ENCODE data around the gene SKIDA1.
"Not testable (repeated sequence)": the region's sequence is repeated elsewhere in the genome, so short reads cannot be mapped to it uniquely, and the experiment has no call there.

The SKIDA1 gene

GRCh38 chr10:21525367-21526187 lies at the start of gene SKIDA1:
Gene SKIDA1, minus strand, starts transcription at chr10:21525682. Its CDS starts 7,860 bp downstream, at chr10:21517822.
- peak; percentile 77 for DNase-seq

GRCh38 chr10:21574514-21574913 lies 49.0 kb upstream of the SKIDA1 start:
- DNase-seq: not testable (repeated sequence)

- no peak for DNase-seq
These were observed 47.1 kb upstream of the SKIDA1 start for GRCh38 chr10:21572578-21572977.

- DNase-seq: no peak
These were observed 45.5 kb upstream of the SKIDA1 start for GRCh38 chr10:21570761-21571521.

- DNase-seq: not testable (repeated sequence)
These were observed 33.5 kb upstream of the SKIDA1 start for GRCh38 chr10:21558984-21559383.

- no peak for DNase-seq
These were observed 31.0 kb upstream of the SKIDA1 start for GRCh38 chr10:21556527-21556926.

- no peak for DNase-seq
These were observed 27.2 kb upstream of the SKIDA1 start for GRCh38 chr10:21552638-21553037.

- DNase-seq: no peak
These were observed 21.8 kb upstream of the SKIDA1 start for GRCh38 chr10:21547246-21547645.

- DNase-seq: not testable (repeated sequence)
These were observed 15.2 kb upstream of the SKIDA1 start for GRCh38 chr10:21540701-21541100.

- no peak for DNase-seq
These were observed 11.4 kb upstream of the SKIDA1 start for GRCh38 chr10:21536874-21537273.

- DNase-seq: not testable (repeated sequence)
These were observed 10.5 kb upstream of the SKIDA1 start for GRCh38 chr10:21535976-21536375.

GRCh38 chr10:21535494-21535965 lies 10.0 kb upstream of the SKIDA1 start:
- DNase-seq: no peak

- peak; percentile 62 for DNase-seq
These were observed 9.4 kb upstream of the SKIDA1 start for GRCh38 chr10:21534604-21535493.

GRCh38 chr10:21534280-21534586 lies 8.8 kb upstream of the SKIDA1 start:
- no peak for DNase-seq

GRCh38 chr10:21533467-21534279 lies 8.2 kb upstream of the SKIDA1 start, which contains the start of gene MLLT10:
Gene MLLT10, plus strand, starts transcription at chr10:21534232. Its CDS starts 413 bp downstream, at chr10:21534645.
- DNase-seq: peak; percentile 92

- DNase-seq: no peak
These were observed 7.4 kb upstream of the SKIDA1 start for GRCh38 chr10:21532694-21533466.

GRCh38 chr10:21531164-21531563 lies 5.7 kb upstream of the SKIDA1 start:
- DNase-seq: no peak

- no peak for DNase-seq
These were observed 5.2 kb upstream of the SKIDA1 start for GRCh38 chr10:21530641-21531040.

- DNase-seq: no peak
These were observed 4.7 kb upstream of the SKIDA1 start for GRCh38 chr10:21530168-21530567.

- DNase-seq: no peak
These were observed 3.8 kb upstream of the SKIDA1 start for GRCh38 chr10:21529032-21529910.

Measured in activated CD4-positive, alpha-beta T cell treated with anti-CD3 and anti-CD28 coated beads for 48 hours (primary cell).